MM.1S (cell line): ENCODE measurements around the gene DDX27.

ENCODE experiments used
- DNase-seq: peaks from one replicate; pipeline ENCODE4 v3.0.0-alpha.2; 2015
- H2AFZ ChIP-seq: fragments of 300-600 bp; sonication (generic); 2 replicates; pipeline ENCODE4 v1.6.0; 2016; ENCODE audit warnings: antibody characterized with exemption, low read length
- H3F3A ChIP-seq: fragments of 300-600 bp; sonication (generic); 2 replicates; pipeline ENCODE4 v1.6.1; 2016; ENCODE audit warnings: mild to moderate bottlenecking, antibody characterized with exemption, low read length, moderate library complexity, mixed read lengths; ENCODE audit not compliant: insufficient read depth
- H3K27ac ChIP-seq: fragments of 300-600 bp; sonication (generic); 2 replicates; pipeline ENCODE4 v1.5.1; 2016; ENCODE audit warnings: mild to moderate bottlenecking, low read length
- H3K27me3 ChIP-seq: fragments of 300-600 bp; sonication (generic); replicated peaks from 2 replicates; pipeline ENCODE4 v1.6.0; 2016; ENCODE audit warnings: low read length; ENCODE audit not compliant: insufficient read depth
- H3K36me3 ChIP-seq: fragments of 300-600 bp; sonication (generic); replicated peaks from 2 replicates; pipeline ENCODE4 v1.6.1; 2016; ENCODE audit warnings: mild to moderate bottlenecking, low read length, mixed read lengths; ENCODE audit not compliant: insufficient read depth
- H3K4me1 ChIP-seq: fragments of 300-600 bp; sonication (generic); 2 replicates; pipeline ENCODE4 v1.6.1; 2016; ENCODE audit warnings: low read length, mixed read lengths
- H3K4me2 ChIP-seq: fragments of 300-600 bp; sonication (generic); 2 replicates; pipeline ENCODE4 v1.6.0; 2016; ENCODE audit warnings: low read depth, low read length
- H3K4me3 ChIP-seq: fragments of 300-600 bp; sonication (generic); 2 replicates; pipeline ENCODE4 v1.5.1; 2016; ENCODE audit warnings: low read length, mixed read lengths
- H3K79me2 ChIP-seq: fragments of 300-600 bp; sonication (generic); 2 replicates; pipeline ENCODE4 v1.6.1; 2016; ENCODE audit warnings: mixed run types, low read length, mixed read lengths
- H3K9ac ChIP-seq: fragments of 300-600 bp; sonication (generic); 2 replicates; pipeline ENCODE4 v1.6.1; 2016; ENCODE audit warnings: low read length, mixed read lengths
- H3K9me2 ChIP-seq: fragments of 300-600 bp; sonication (generic); replicated peaks from 2 replicates; pipeline ENCODE4 v1.6.1; 2016; ENCODE audit warnings: mild to moderate bottlenecking, low read length, mixed read lengths; ENCODE audit not compliant: insufficient read depth
- H3K9me3 ChIP-seq: fragments of 300-600 bp; sonication (generic); replicated peaks from 2 replicates; pipeline ENCODE4 v1.6.1; 2016; ENCODE audit warnings: mild to moderate bottlenecking, low read length, mixed read lengths; ENCODE audit not compliant: insufficient read depth
- H4K20me1 ChIP-seq: fragments of 300-600 bp; sonication (generic); 2 replicates; pipeline ENCODE4 v1.6.1; 2016; ENCODE audit warnings: mild to moderate bottlenecking, low read length, moderate library complexity, mixed read lengths; ENCODE audit not compliant: insufficient read depth
- CTCF ChIP-seq: fragments of 300-600 bp; sonication (generic); IDR thresholded peaks from 2 replicates; pipeline ENCODE4 v1.5.1; 2016; ENCODE audit warnings: antibody characterized with exemption, low read length, mixed read lengths
- EZH2 ChIP-seq: fragments of 300-600 bp; sonication (generic); optimal IDR thresholded peaks from 2 replicates; pipeline ENCODE3; 2017; ENCODE audit warnings: low read depth, mild to moderate bottlenecking, antibody characterized with exemption, low read length, mixed read lengths
- EZH2phosphoT487 ChIP-seq: fragments of 300-600 bp; sonication (generic); IDR thresholded peaks from 2 replicates; pipeline ENCODE4 v1.6.1; 2018; ENCODE audit warnings: antibody characterized with exemption, low read length

DDX27 gene

GRCh38 chr20:49276961-49277785 lies 58.0 kb downstream of the DDX27 start:
- Histone ChIP-seq H3F3A (peaks cover 42% of the 10 kb centered on the region), H4K20me1 (0 out of 2 replicates have a peak, but pooled peaks cover under 1% of the 10 kb centered on the region), H3K4me1 (peaks cover 34% of the 10 kb centered on the region), H3K9ac (peak overlapping the region; percentile 69), H3K9me3 (no peaks in the 10 kb centered on the region), H3K27me3 (no peaks in the 10 kb centered on the region), H3K9me2 (no peaks in the 10 kb centered on the region), H3K79me2 (peaks cover 48% of the 10 kb centered on the region), H3K4me3 (peak overlapping the region; percentile 93), H2AFZ (peak overlapping the region; percentile 54), H3K4me2 (peak overlapping the region; percentile 85), H3K36me3 (peaks cover 32% of the 10 kb centered on the region), H3K27ac (no peak overlapping the region)
- no peak for DNase-seq
- TF ChIP-seq EZH2phosphoT487 (no peak), EZH2 (no peak), CTCF (no peak)

DNA sequence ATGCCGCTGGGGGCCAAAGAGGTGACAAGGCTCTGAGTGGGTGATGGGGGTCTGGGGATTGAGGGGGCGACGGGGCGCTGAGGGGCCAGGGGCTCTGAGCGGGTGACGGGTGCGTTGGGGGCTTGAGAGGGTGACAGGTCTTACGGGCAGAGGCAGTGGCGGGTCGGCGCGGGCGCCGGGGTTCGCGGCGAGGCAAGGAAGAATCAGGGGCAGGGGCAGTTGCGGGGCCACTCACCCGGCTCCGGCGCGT lies 58.5 kb downstream of the DDX27 start:
- H3K4me3 ChIP-seq = peak overlapping the region; percentile 93
- peaks cover 38% of the 10 kb centered on the region for H3K36me3 ChIP-seq
- peak overlapping the region; percentile 85 for H3K4me2 ChIP-seq
- H3K9me3 ChIP-seq = no peaks in the 10 kb centered on the region
- H3K79me2 ChIP-seq = peaks cover 54% of the 10 kb centered on the region
- H2AFZ ChIP-seq = peak overlapping the region; percentile 54
- H3K9me2 ChIP-seq = no peaks in the 10 kb centered on the region
- H3K4me1 ChIP-seq = peaks cover 30% of the 10 kb centered on the region
- H3K9ac ChIP-seq = peak overlapping the region; percentile 69
- DNase-seq = no peak
- peak overlapping the region; percentile 78; the same call in 1 of the 2 replicates for H3K27ac ChIP-seq
- no peak for TF ChIP-seq CTCF
- no peak for TF ChIP-seq EZH2phosphoT487
- no peak for TF ChIP-seq EZH2
- H3F3A ChIP-seq = peaks cover 41% of the 10 kb centered on the region
- H4K20me1 ChIP-seq = 0 out of 2 replicates have a peak, but pooled peaks cover 6% of the 10 kb centered on the region
- no peaks in the 10 kb centered on the region for H3K27me3 ChIP-seq

- Histone ChIP-seq H3K36me3 (peaks cover 43% of the 10 kb centered on the region), H3F3A (peaks cover 36% of the 10 kb centered on the region), H3K27me3 (no peaks in the 10 kb centered on the region), H3K4me2 (peak within 1 kb of the TSS; percentile 86), H3K27ac (peak within 1 kb of the TSS; percentile 78; the same call in 1 of the 2 replicates), H4K20me1 (0 out of 2 replicates have a peak, but pooled peaks cover 11% of the 10 kb centered on the region), H2AFZ (peak within 1 kb of the TSS; percentile 75), H3K4me1 (peaks cover 26% of the 10 kb centered on the region), H3K79me2 (peaks cover 59% of the 10 kb centered on the region), H3K9me2 (no peaks in the 10 kb centered on the region), H3K4me3 (peak within 1 kb of the TSS; percentile 93), H3K9me3 (no peaks in the 10 kb centered on the region), H3K9ac (peak within 1 kb of the TSS; percentile 69)
- peak; percentile 98 for DNase-seq
- TF ChIP-seq EZH2phosphoT487 (no peak), CTCF (peak; percentile 6; the same call in 1 of the 2 replicates), EZH2 (no peak)
Observed at GRCh38 chr20:49278036-49278817, 59.0 kb downstream of the DDX27 start, which contains the start of gene ZNFX1. Gene ZNFX1, minus strand, starts transcription at chr20:49278057. Its CDS starts 2,218 bp downstream, at chr20:49275839.
